Cardiac fibroblast (primary cell): ENCODE measurements around the gene ACTG2.

Experiments
- DNase-seq, 2 donors: peaks; one replicate each; pipeline versions ENCODE4 v3.0.0 to v3.0.0-alpha.2; 2010; ENCODE audit warnings: low read depth in 2 of 2
- H3K4me3 ChIP-seq, 2 donors: replicated peaks in 1 of 2; 1 replicate in 1 of 2; 2 replicates in 1 of 2; pipeline ENCODE4 v1.5.1; 2011; ENCODE audit warnings: low read depth in 2 of 2, low read length in 2 of 2, mild to moderate bottlenecking in 2 of 2, moderate library complexity in 1 of 2
- CTCF ChIP-seq: IDR thresholded peaks from one replicate; pipeline ENCODE4 v1.5.1; 2011; ENCODE audit warnings: low read depth, mild to moderate bottlenecking, low read length, inconsistent platforms

ACTG2 gene

DNA sequence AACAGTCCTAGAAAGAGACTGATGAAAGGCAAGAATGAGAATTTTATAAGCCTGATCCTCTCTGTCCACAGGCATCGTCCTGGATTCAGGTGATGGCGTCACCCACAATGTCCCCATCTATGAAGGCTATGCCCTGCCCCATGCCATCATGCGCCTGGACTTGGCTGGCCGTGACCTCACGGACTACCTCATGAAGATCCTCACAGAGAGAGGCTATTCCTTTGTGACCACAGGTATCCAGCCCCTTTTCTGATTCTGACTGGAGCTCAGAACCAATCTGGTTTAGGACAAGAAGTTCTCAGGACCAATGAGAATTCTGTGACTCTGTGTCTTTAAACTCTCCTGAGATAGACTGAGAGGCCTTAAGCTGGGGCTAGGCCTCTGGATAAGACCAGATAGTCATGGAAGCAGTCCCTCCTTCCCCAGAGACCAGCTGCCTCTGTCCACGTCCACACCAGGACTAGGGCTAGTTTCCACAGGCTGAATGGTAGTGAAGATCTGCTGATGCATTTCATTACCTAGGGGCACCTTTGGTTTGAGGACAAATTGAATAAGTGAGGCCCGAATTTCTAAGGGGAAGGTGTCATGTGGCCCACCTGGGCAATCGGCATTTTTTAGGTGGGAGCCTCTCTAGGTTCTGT, 20.7 kb downstream of the ACTG2 start:
- DNase-seq: no peak
- H3K4me3 ChIP-seq: no peak overlapping the region
- TF ChIP-seq CTCF: no peak

DNA sequence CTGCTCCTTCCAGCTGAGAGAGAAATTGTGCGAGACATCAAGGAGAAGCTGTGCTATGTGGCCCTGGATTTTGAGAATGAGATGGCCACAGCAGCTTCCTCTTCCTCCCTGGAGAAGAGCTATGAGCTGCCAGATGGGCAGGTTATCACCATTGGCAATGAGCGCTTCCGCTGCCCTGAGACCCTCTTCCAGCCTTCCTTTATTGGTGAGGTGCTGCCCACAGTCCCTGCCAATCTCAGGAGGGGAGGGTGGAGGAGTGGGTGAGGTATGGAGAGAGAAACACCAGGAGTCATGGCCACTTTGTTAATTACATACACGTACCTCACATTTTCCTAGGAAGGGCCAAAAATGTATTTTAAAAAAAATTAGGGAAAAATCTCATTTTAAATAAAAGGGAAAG, 21.9 kb downstream of the ACTG2 start:
- H3K4me3 ChIP-seq: no peak overlapping the region
- no peak for DNase-seq
- TF ChIP-seq CTCF: no peak

DNA sequence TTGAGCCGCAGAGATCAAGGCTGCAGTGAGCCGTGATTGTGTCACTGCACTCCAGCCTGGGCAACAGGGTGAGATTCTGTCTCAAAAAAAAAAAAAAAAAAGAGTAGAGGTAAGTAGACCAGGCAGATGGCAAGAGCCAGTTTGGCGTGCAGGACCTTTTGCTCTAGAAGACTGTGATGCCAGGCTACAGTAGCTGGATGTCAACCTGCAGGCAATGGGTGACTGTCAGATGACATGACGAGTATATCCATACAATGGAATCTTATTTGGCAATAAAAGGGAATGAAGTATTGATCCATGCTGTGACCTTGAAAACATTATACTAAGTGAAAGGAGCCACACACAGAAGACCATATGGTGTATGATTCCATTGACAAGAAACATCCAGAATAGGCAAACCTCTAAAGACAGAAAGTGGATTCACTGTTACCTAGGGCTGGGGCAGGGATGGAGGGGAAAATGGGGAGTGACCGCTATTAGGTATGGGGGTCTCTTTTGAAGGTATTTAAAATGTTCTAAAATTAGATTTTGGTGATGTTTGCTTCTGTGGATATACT, 22.7 kb downstream of the ACTG2 start:
- DNase-seq: no peak
- H3K4me3 ChIP-seq: no peak overlapping the region
- TF ChIP-seq CTCF: no peak

DNA sequence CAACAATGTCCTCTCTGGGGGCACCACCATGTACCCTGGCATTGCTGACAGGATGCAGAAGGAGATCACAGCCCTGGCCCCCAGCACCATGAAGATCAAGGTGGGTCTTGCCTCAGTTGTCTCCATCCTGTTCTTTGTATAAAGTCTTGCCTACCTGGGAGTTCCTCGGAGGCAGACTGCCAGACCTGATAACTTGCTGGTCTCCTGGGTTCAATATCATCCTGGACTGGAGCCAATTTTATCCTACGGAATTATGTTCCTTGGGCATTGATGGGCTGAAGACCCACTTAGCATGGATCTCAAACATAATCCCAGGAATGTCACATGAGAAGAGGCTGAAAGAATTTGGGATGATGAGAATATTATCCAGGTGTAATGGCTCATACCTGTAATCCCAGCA, 23.9 kb downstream of the ACTG2 start:
- no peak for DNase-seq
- no peak overlapping the region for H3K4me3 ChIP-seq

DNA sequence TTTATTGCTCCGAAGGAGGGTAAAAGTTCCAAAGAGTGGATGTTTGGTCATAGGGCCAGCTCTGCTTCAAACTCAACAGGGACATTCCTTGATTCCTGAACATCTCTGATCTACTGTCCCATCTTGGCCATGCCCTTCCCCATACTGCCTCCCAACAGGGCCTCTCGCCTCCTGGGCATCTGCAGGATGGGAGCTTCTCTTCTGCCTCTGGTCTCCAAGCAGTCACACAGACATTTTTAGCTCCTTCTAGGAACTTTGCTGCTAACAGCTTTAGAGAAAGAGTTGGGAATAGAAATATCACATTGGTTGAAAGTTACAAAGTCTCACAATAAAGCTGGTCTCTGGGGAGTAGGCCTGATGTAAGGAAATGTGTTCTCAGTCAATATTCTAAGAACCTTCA, 24.5 kb downstream of the ACTG2 start:
- no peak for TF ChIP-seq CTCF
- no peak overlapping the region for H3K4me3 ChIP-seq
- no peak for DNase-seq

More for the DNA sequence above, 23.9 kb downstream of the ACTG2 start:
- TF ChIP-seq CTCF: no peak

GRCh38 chr2:73917696-73918207, 24.9 kb downstream of the ACTG2 start:
- DNase-seq: no peak
- TF ChIP-seq CTCF: no peak
- no peak overlapping the region for H3K4me3 ChIP-seq
